ENCODE data around the gene DAGLB. TPM values are rescaled to one million over a fixed set of nuclear protein-coding genes. Genes with fewer than 3 reads are reported as not detected.
"Not testable (repeated sequence)": the region's sequence is repeated elsewhere in the genome, so short reads cannot be mapped to it uniquely, and the experiment has no call there.

Gene DAGLB
- total RNA-seq, 1 donor from 2014 or later, result 12.6 TPM

GRCh38 chr7:6461946-6462550 is 14.3 kb upstream of the DAGLB start:
- no peak for DNase-seq

GRCh38 chr7:6460990-6461584 is 13.3 kb upstream of the DAGLB start:
- no peak for DNase-seq

- DNase-seq, result no peak
These were observed 12.5 kb upstream of the DAGLB start for GRCh38 chr7:6460303-6460702.

- DNase-seq, result not testable (repeated sequence)
These were observed 10.9 kb upstream of the DAGLB start for GRCh38 chr7:6458676-6459075.

GRCh38 chr7:6453734-6454133 is 6.0 kb upstream of the DAGLB start:
- DNase-seq, result no peak

GRCh38 chr7:6451224-6451705 is 3.5 kb upstream of the DAGLB start:
- no peak for DNase-seq

- not testable (repeated sequence) for DNase-seq
These were observed 2.8 kb upstream of the DAGLB start for GRCh38 chr7:6450591-6450990.

GRCh38 chr7:6449884-6450283 is 2.1 kb upstream of the DAGLB start:
- not testable (repeated sequence) for DNase-seq

GRCh38 chr7:6448943-6449543 is 1.3 kb upstream of the DAGLB start:
- no peak for DNase-seq

GRCh38 chr7:6446838-6447580 is 745 bp downstream of the DAGLB start:
- DNase-seq, result peak; percentile 60

GRCh38 chr7:6444516-6445269 is 3.1 kb downstream of the DAGLB start:
- DNase-seq, result no peak

GRCh38 chr7:6443372-6443941 is 4.3 kb downstream of the DAGLB start:
- DNase-seq, result no peak

- no peak for DNase-seq
These were observed 5.6 kb downstream of the DAGLB start for GRCh38 chr7:6442114-6442513.

- DNase-seq, result no peak
These were observed 7.4 kb downstream of the DAGLB start for GRCh38 chr7:6440381-6440780.

- no peak for DNase-seq
These were observed 9.3 kb downstream of the DAGLB start for GRCh38 chr7:6438427-6438826.

- no peak for DNase-seq
These were observed 10.5 kb downstream of the DAGLB start for GRCh38 chr7:6437251-6437650.

- no peak for DNase-seq
These were observed 11.4 kb downstream of the DAGLB start for GRCh38 chr7:6436385-6436685.

GRCh38 chr7:6435486-6436384 is 12.0 kb downstream of the DAGLB start:
- peak; percentile 71 for DNase-seq

- DNase-seq, result no peak
These were observed 13.8 kb downstream of the DAGLB start for GRCh38 chr7:6433784-6434615.

- DNase-seq, result no peak
These were observed 15.0 kb downstream of the DAGLB start for GRCh38 chr7:6432781-6433180.

Measured in skin of body (tissue), 2 donors.